ENCODE data around the gene PHACTR2. TPM values are rescaled to one million over a fixed set of nuclear protein-coding genes. Genes with fewer than 3 reads are reported as not detected.

PHACTR2 gene
- polyA plus RNA-seq, 1 experiment: 38.0 TPM

GRCh38 chr6:143817621-143818020, 139.9 kb downstream of the PHACTR2 start:
- CTCF ChIA-PET: no interaction called here
- no peaks in the 10 kb centered on the region for H3K9me3 ChIP-seq (ENCODE audit: control insufficient read depth, insufficient read depth, low read length)
- H3K27ac ChIP-seq (ENCODE audit: low read depth, low read length): no peak overlapping the region
- TF ChIP-seq, protein P1, sequence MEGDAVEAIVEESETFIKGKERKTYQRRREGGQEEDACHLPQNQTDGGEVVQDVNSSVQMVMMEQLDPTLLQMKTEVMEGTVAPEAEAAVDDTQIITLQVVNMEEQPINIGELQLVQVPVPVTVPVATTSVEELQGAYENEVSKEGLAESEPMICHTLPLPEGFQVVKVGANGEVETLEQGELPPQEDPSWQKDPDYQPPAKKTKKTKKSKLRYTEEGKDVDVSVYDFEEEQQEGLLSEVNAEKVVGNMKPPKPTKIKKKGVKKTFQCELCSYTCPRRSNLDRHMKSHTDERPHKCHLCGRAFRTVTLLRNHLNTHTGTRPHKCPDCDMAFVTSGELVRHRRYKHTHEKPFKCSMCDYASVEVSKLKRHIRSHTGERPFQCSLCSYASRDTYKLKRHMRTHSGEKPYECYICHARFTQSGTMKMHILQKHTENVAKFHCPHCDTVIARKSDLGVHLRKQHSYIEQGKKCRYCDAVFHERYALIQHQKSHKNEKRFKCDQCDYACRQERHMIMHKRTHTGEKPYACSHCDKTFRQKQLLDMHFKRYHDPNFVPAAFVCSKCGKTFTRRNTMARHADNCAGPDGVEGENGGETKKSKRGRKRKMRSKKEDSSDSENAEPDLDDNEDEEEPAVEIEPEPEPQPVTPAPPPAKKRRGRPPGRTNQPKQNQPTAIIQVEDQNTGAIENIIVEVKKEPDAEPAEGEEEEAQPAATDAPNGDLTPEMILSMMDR (IDR thresholded peaks at IDR 0.05; ENCODE audit: low read depth, low read length): no peak
- H3K27me3 ChIP-seq (ENCODE audit: control insufficient read depth, insufficient read depth, low read length): no peaks in the 10 kb centered on the region
- DNase-seq (ENCODE audit: low read depth, low spot score): no peak
- no peak overlapping the region for H3K4me3 ChIP-seq (ENCODE audit: low read depth, low read length)
- POLR2A ChIA-PET: no interaction called here

GRCh38 chr6:143821359-143821758, 143.6 kb downstream of the PHACTR2 start:
- Histone ChIP-seq H3K27ac (ENCODE audit: low read depth, low read length) (no peak overlapping the region), H3K9me3 (ENCODE audit: control insufficient read depth, insufficient read depth, low read length) (no peaks in the 10 kb centered on the region), H3K27me3 (ENCODE audit: control insufficient read depth, insufficient read depth, low read length) (no peaks in the 10 kb centered on the region), H3K4me3 (ENCODE audit: low read depth, low read length) (no peak overlapping the region)
- no peak for DNase-seq (ENCODE audit: low read depth, low spot score)
- ChIA-PET POLR2A (no interaction called here), CTCF (interaction anchor here (1.6 kb wide), 1 partner anchor 246 kb away, joined by 5 read pairs; no protein-coding TSS in a partner anchor)
- TF ChIP-seq, protein P1 (IDR thresholded peaks at IDR 0.05; ENCODE audit: low read depth, low read length): no peak

- CTCF ChIA-PET: no interaction called here
- DNase-seq (ENCODE audit: low read depth, low spot score): no peak
- TF ChIP-seq, protein P1 (IDR thresholded peaks at IDR 0.05; ENCODE audit: low read depth, low read length): no peak
- POLR2A ChIA-PET: interaction anchor here (0.9 kb wide), 1 partner anchor 21 kb away, joined by 3 read pairs; the partner anchor contains the start of gene LTV1
- no peaks in the 10 kb centered on the region for H3K27me3 ChIP-seq (ENCODE audit: control insufficient read depth, insufficient read depth, low read length)
- H3K4me3 ChIP-seq (ENCODE audit: low read depth, low read length): no peak overlapping the region
- no peaks in the 10 kb centered on the region for H3K9me3 ChIP-seq (ENCODE audit: control insufficient read depth, insufficient read depth, low read length)
- H3K27ac ChIP-seq (ENCODE audit: low read depth, low read length): no peak overlapping the region
These were observed 144.8 kb downstream of the PHACTR2 start for GRCh38 chr6:143822584-143823024.

- Histone ChIP-seq H3K27me3 (ENCODE audit: control insufficient read depth, insufficient read depth, low read length) (no peaks in the 10 kb centered on the region), H3K27ac (ENCODE audit: low read depth, low read length) (no peak overlapping the region), H3K9me3 (ENCODE audit: control insufficient read depth, insufficient read depth, low read length) (no peaks in the 10 kb centered on the region), H3K4me3 (ENCODE audit: low read depth, low read length) (no peak overlapping the region)
- no peak for DNase-seq (ENCODE audit: low read depth, low spot score)
- TF ChIP-seq, protein P1 (IDR thresholded peaks at IDR 0.05; ENCODE audit: low read depth, low read length): no peak
- ChIA-PET POLR2A (no interaction called here), CTCF (interaction anchor here (1.1 kb wide), 1 partner anchor 190 kb away, joined by 4 read pairs; no protein-coding TSS in a partner anchor)
These were observed 145.8 kb downstream of the PHACTR2 start for GRCh38 chr6:143823548-143823947.

- H3K27ac ChIP-seq (ENCODE audit: low read depth, low read length): no peak overlapping the region
- CTCF ChIA-PET: interaction anchor here (1.1 kb wide), 1 partner anchor 185 kb away, joined by 3 read pairs; no protein-coding TSS in a partner anchor
- POLR2A ChIA-PET: interaction anchor here (0.7 kb wide), 1 partner anchor 34 kb away, joined by 11 read pairs; no protein-coding TSS in a partner anchor
These were observed 150.8 kb downstream of the PHACTR2 start for GRCh38 chr6:143828572-143828971.

More at GRCh38 chr6:143828572-143828971, 150.8 kb downstream of the PHACTR2 start:
- Histone ChIP-seq H3K4me3 (ENCODE audit: low read depth, low read length) (no peak overlapping the region), H3K9me3 (ENCODE audit: control insufficient read depth, insufficient read depth, low read length) (no peaks in the 10 kb centered on the region), H3K27me3 (ENCODE audit: control insufficient read depth, insufficient read depth, low read length) (no peaks in the 10 kb centered on the region)
- no peak for DNase-seq (ENCODE audit: low read depth, low spot score)
- TF ChIP-seq, protein P1 (IDR thresholded peaks at IDR 0.05; ENCODE audit: low read depth, low read length): no peak

Data from AG04450 (cell line).